Stimulated activated CD4-positive, alpha-beta T cell treated with anti-CD3 and anti-CD28 coated beads, Interleukin-1b, Interleukin-23, amount 100 ng/mL, for 1 hour (primary cell): ENCODE measurements around the gene UBE3D.
"Not testable (repeated sequence)": the region's sequence is repeated elsewhere in the genome, so short reads cannot be mapped to it uniquely, and the experiment has no call there.

Experiments used
- DNase-seq, 2 donors: peaks; one replicate each; pipeline ENCODE4 v3.0.0-alpha.2; 2020; ENCODE audit warnings: low read depth in 2 of 2

UBE3D gene

GRCh38 chr6:82978362-82978945 lies 87.2 kb downstream of the UBE3D start:
- DNase-seq = no peak

DNA sequence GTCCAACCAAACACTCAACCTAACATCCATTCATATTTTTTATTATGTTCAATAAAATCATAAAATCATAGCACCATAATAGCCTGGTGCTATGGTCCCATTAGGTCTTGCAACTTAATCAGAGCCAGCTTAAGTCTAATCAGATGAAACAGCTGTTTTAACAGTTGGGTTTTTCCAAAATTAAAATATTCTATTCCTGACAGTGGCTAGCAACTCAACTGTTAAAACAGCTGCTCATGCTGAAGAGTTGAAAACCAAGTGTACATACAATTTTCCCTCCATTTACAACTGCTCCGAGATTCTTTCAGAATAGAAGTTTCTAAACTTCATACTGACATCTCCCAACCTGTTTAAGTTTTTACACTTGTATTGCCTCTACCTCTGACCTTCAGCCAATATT lies 89.5 kb downstream of the UBE3D start:
- DNase-seq = no peak

DNA sequence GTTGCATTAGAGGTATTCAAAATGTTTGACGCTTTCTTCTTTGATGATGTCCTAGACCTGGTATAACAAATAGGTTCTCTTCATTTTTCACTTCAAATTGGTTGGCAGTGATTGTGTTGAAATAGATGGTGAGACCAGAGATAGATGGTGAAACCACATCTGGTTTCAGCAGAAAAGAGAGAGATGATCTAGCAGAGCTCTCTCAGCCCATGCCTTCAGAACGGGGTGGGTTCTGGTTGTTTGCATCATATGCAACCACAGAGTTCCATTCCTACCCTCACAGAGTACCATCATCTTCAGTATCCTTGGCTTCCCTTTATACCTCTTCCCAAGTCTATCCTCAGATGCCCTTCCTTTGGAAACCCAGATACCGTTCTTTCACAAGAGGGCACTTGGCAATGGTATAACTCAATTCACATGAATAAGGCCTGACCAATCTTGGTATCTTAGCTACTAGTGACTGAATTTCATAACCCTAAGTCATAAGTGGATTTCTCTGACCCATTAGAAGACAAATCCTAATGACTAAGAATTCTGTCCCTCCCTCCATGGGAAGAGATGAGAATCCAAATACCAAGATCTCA lies 93.7 kb downstream of the UBE3D start:
- no peak for DNase-seq

- DNase-seq = no peak
Measured at GRCh38 chr6:82970839-82971238, 94.8 kb downstream of the UBE3D start.

DNA sequence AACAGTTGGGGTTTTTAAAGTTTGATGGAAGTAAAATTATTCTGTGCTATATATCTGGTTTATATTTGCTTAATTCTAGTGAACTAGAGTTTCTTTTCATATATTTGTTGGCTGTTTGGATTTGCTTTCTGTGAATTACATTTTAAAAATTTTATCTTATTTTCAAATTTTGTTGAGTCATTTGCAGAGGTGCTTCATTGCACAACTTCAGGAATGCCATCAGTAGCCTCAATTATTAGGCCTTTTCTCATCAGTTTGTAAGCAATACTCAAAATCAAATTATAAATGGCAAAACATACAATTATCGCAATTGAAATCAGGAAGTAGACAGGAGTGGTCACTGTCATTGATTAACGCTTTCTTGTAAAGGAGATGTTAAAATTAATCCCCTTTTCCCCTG lies 96.9 kb downstream of the UBE3D start:
- DNase-seq = no peak

DNA sequence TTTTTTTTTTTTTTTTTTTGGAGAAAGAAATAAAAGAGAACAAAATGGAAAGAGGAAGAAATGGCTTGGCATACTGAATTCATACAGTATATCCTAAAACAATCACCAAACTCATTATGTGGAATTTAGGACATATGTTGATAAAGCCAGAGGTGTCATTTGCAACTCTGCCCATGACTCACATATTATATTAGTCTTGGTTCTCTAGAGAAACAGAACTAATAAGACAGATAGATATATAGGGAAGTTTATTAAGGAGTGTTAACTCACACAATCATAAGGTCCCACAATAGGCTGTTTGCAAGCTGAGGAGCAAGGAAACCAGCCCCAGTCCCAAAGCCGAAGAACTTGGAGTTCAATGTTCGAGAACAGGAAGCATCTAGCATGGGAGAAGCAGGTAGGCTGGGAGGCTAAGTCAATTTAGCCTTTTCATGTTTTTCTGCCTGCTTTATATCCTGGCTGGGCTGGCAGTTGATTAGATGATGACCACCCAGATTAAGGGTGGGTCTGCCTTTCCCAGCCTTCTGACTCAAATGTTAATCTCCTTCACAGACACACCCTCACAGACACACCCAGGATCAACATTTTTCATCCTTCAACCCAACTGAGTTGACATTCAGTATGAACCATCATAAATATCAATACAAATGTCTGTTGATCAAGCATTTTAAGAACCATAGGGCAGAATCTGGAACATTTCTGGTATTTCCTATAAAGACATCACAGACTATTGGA lies 102.3 kb downstream of the UBE3D start:
- no peak for DNase-seq

DNA sequence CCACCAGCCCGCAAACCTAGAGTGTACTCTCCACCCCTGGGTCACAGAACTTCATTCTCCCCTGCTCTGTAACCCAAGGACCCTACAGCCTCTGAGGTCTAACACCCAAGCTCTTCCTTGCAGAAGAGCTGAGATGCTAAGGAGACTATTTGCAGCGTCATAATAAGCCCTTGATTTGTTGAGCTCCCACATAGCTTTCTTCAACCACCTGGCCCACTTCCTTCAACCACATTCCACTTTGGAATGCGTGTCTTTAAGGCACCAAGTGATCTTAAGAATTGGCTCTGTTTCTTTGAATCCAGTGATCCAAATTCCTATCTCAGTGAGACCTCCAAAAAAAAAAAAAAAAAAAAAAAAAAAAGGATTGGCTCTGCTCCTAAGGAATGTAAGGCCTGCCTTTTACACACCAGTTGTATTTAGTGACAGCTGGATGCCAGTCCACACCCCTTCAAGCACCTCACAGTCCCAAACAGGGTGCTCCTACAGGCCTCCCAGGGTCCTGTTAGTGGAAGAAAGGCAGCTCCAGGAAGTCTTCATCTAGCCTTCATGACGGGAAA lies 106.2 kb downstream of the UBE3D start:
- DNase-seq = no peak

DNA sequence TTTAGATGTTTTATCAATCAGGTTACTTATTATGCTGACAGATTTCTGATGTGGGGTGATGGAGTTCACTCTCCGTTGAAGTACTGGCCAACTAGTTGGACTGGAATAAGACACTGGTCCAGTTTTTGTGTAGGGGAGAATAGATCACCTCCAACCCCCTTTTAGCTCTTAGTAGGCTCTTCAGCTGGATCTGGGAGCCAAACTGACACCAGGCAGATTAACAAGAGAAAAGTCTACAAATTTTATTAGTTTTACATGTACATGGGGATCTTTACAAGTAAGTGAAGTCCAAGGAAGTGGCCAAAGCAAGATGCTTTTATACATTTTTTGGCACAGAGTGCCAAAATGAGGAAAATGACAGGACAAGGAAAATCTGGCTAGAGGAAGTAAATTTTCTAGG lies 107.1 kb downstream of the UBE3D start:
- DNase-seq = no peak

GRCh38 chr6:82957868-82958245 lies 107.8 kb downstream of the UBE3D start:
- DNase-seq = no peak

- no peak for DNase-seq
Measured at GRCh38 chr6:82957171-82957867, 108.3 kb downstream of the UBE3D start.

- no peak for DNase-seq
Measured at GRCh38 chr6:82955841-82956240, 109.8 kb downstream of the UBE3D start.

DNA sequence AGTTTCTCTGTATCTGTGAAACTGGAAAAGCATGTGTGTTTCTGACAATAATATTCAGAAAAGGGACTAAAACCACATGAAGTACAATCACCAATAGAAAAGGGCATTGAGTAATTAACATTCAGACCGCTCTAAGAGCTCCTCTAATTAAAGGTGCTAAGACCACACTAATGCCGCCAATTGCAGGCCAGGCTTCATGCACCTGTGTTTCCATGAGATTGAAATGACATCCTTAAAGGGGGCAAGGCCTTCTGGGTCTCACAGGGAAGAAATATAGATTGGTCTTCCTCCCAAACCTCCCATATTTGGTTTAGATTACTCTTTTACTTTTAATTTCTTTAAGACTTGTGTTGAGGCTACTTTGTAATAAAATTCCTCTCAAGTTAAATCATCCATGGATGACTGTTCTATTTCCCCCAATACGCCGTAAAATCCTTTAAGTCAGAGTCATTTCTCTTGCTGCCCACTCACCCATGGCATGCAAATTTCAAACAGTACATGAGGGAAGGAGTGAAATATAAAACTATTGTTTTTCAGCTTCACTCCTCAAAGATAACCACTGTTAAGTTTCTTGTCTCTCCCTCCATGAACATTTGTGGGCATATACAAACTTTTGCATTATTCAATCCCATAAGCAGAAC lies 110.6 kb downstream of the UBE3D start:
- no peak for DNase-seq

DNA sequence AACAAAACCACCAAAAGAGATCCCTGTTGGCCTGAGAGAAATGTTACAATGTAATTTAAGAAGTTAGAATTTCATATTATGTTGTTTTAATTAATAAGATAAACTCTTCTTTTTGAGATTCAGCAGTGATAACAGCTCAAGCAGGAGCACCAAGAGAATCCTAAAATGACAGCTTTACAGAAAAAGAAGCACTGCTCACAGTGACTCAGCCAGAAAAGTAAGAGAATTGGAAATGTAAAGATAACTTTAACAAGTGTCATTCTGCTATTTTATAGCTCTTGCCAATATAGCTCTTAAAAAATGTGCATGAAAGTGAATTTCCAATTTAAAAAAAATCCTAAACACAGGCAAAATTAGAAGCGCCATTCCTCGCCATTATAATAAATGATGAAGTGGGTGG lies 111.3 kb downstream of the UBE3D start:
- DNase-seq = no peak

GRCh38 chr6:82953871-82954270 lies 111.8 kb downstream of the UBE3D start:
- no peak for DNase-seq

GRCh38 chr6:82951935-82952334 lies 113.7 kb downstream of the UBE3D start:
- no peak for DNase-seq

GRCh38 chr6:82951389-82951788 lies 114.3 kb downstream of the UBE3D start:
- DNase-seq = no peak

DNA sequence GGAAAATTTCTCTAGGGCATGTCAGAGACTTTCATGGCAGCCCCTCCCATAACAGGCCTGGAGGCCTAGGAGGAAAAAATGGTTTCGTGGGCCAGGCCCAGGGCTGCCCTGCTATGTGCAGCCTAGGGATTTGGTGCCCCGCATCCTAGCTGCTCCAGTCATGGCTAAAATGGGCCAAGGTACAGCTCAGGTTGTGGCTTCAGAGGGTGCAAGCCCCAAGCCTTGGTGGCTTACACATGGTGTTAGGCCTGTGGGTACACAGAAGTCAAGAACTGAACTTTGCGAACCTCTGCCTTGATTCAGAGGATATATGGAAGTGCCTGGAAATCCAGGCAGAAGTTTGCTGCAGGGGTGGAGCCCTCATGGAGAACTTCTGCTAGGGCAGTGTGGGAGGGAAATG lies 134.7 kb downstream of the UBE3D start:
- DNase-seq = not testable (repeated sequence)

GRCh38 chr6:82924799-82925535 lies 140.7 kb downstream of the UBE3D start:
- DNase-seq = no peak

- DNase-seq = no peak
Measured at GRCh38 chr6:82921258-82921657, 144.4 kb downstream of the UBE3D start.

- no peak for DNase-seq
Measured at GRCh38 chr6:82917346-82918064, 148.1 kb downstream of the UBE3D start.

- DNase-seq = no peak
Measured at GRCh38 chr6:82915666-82916065, 150.0 kb downstream of the UBE3D start.
